MM.1S (cell line): ENCODE data around the gene MEGF6.

ENCODE experiments used
- DNase-seq: peaks from one replicate; pipeline ENCODE4 v3.0.0-alpha.2; 2015
- H2AFZ ChIP-seq: fragments of 300-600 bp; sonication (generic); 2 replicates; pipeline ENCODE4 v1.6.0; 2016; ENCODE audit warnings: antibody characterized with exemption, low read length
- H3F3A ChIP-seq: fragments of 300-600 bp; sonication (generic); 2 replicates; pipeline ENCODE4 v1.6.1; 2016; ENCODE audit warnings: mild to moderate bottlenecking, antibody characterized with exemption, low read length, moderate library complexity, mixed read lengths; ENCODE audit not compliant: insufficient read depth
- H3K27ac ChIP-seq: fragments of 300-600 bp; sonication (generic); 2 replicates; pipeline ENCODE4 v1.5.1; 2016; ENCODE audit warnings: mild to moderate bottlenecking, low read length
- H3K27me3 ChIP-seq: fragments of 300-600 bp; sonication (generic); replicated peaks from 2 replicates; pipeline ENCODE4 v1.6.0; 2016; ENCODE audit warnings: low read length; ENCODE audit not compliant: insufficient read depth
- H3K36me3 ChIP-seq: fragments of 300-600 bp; sonication (generic); replicated peaks from 2 replicates; pipeline ENCODE4 v1.6.1; 2016; ENCODE audit warnings: mild to moderate bottlenecking, low read length, mixed read lengths; ENCODE audit not compliant: insufficient read depth
- H3K4me1 ChIP-seq: fragments of 300-600 bp; sonication (generic); 2 replicates; pipeline ENCODE4 v1.6.1; 2016; ENCODE audit warnings: low read length, mixed read lengths
- H3K4me2 ChIP-seq: fragments of 300-600 bp; sonication (generic); 2 replicates; pipeline ENCODE4 v1.6.0; 2016; ENCODE audit warnings: low read depth, low read length
- H3K4me3 ChIP-seq: fragments of 300-600 bp; sonication (generic); 2 replicates; pipeline ENCODE4 v1.5.1; 2016; ENCODE audit warnings: low read length, mixed read lengths
- H3K79me2 ChIP-seq: fragments of 300-600 bp; sonication (generic); 2 replicates; pipeline ENCODE4 v1.6.1; 2016; ENCODE audit warnings: mixed run types, low read length, mixed read lengths
- H3K9ac ChIP-seq: fragments of 300-600 bp; sonication (generic); 2 replicates; pipeline ENCODE4 v1.6.1; 2016; ENCODE audit warnings: low read length, mixed read lengths
- H3K9me2 ChIP-seq: fragments of 300-600 bp; sonication (generic); replicated peaks from 2 replicates; pipeline ENCODE4 v1.6.1; 2016; ENCODE audit warnings: mild to moderate bottlenecking, low read length, mixed read lengths; ENCODE audit not compliant: insufficient read depth
- H3K9me3 ChIP-seq: fragments of 300-600 bp; sonication (generic); replicated peaks from 2 replicates; pipeline ENCODE4 v1.6.1; 2016; ENCODE audit warnings: mild to moderate bottlenecking, low read length, mixed read lengths; ENCODE audit not compliant: insufficient read depth
- H4K20me1 ChIP-seq: fragments of 300-600 bp; sonication (generic); 2 replicates; pipeline ENCODE4 v1.6.1; 2016; ENCODE audit warnings: mild to moderate bottlenecking, low read length, moderate library complexity, mixed read lengths; ENCODE audit not compliant: insufficient read depth
- EZH2 ChIP-seq: fragments of 300-600 bp; sonication (generic); optimal IDR thresholded peaks from 2 replicates; pipeline ENCODE3; 2017; ENCODE audit warnings: low read depth, mild to moderate bottlenecking, antibody characterized with exemption, low read length, mixed read lengths
- EZH2phosphoT487 ChIP-seq: fragments of 300-600 bp; sonication (generic); IDR thresholded peaks from 2 replicates; pipeline ENCODE4 v1.6.1; 2018; ENCODE audit warnings: antibody characterized with exemption, low read length
- TF ChIP-seq, protein P1 (sequence below): fragments of 300-600 bp; sonication (generic); IDR thresholded peaks from 2 replicates; pipeline ENCODE4 v1.5.1; 2016; ENCODE audit warnings: antibody characterized with exemption, low read length, mixed read lengths

Gene MEGF6

DNA sequence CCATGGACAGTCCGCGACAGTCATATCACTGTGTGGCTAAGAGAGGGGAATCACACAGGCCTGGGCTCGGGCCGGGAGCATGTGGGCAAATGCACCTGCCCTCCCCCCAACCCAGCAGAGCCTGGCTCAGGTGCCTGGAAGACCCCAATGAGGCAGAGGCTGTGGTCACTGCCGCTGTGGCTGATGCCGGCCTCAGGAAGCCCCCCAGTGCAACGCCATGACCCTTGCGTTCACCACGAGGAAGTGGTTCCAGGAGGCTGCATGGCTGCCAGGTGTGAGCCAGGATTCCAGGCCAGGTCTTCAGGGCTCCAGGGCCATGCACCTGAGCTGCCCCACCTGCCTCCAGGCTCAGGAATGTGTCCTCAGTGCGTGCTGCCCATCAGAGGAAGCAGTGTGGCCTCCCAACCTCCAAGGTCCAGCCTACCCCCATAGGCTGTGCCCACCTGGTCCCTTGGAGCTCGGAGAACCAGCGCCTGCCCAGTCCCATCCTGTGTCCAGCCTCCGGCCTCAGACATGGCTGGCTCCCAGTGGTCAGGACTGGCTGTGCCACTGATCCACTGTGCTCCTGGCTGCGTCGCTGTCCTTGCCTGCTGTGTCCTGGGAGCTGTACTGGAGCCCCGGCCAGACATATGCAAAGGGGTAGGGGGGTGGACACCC is 148.8 kb downstream of the MEGF6 start:
- Histone ChIP-seq H3K9me3 (no peaks in the 10 kb centered on the region), H4K20me1 (no peaks in the 10 kb centered on the region), H3K27me3 (peaks cover 100% of the 10 kb centered on the region), H3K4me2 (no peak overlapping the region), H3K4me3 (no peak overlapping the region), H3K36me3 (no peaks in the 10 kb centered on the region), H3K4me1 (no peaks in the 10 kb centered on the region), H2AFZ (no peak overlapping the region), H3F3A (no peaks in the 10 kb centered on the region), H3K27ac (no peak overlapping the region), H3K9me2 (no peaks in the 10 kb centered on the region), H3K79me2 (no peaks in the 10 kb centered on the region), H3K9ac (no peak overlapping the region)
- no peak for DNase-seq
- TF ChIP-seq EZH2phosphoT487 (no peak), EZH2 (no peak)
- TF ChIP-seq, protein P1, sequence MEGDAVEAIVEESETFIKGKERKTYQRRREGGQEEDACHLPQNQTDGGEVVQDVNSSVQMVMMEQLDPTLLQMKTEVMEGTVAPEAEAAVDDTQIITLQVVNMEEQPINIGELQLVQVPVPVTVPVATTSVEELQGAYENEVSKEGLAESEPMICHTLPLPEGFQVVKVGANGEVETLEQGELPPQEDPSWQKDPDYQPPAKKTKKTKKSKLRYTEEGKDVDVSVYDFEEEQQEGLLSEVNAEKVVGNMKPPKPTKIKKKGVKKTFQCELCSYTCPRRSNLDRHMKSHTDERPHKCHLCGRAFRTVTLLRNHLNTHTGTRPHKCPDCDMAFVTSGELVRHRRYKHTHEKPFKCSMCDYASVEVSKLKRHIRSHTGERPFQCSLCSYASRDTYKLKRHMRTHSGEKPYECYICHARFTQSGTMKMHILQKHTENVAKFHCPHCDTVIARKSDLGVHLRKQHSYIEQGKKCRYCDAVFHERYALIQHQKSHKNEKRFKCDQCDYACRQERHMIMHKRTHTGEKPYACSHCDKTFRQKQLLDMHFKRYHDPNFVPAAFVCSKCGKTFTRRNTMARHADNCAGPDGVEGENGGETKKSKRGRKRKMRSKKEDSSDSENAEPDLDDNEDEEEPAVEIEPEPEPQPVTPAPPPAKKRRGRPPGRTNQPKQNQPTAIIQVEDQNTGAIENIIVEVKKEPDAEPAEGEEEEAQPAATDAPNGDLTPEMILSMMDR = no peak

- no peak for TF ChIP-seq EZH2
- TF ChIP-seq EZH2phosphoT487 = no peak
- TF ChIP-seq, protein P1 = no peak
- H3K9me3 ChIP-seq = no peaks in the 10 kb centered on the region
- H3K4me1 ChIP-seq = no peaks in the 10 kb centered on the region
- no peak overlapping the region for H3K9ac ChIP-seq
- no peak for DNase-seq
- no peak overlapping the region for H3K4me2 ChIP-seq
- H2AFZ ChIP-seq = no peak overlapping the region
- no peak overlapping the region for H3K4me3 ChIP-seq
- no peaks in the 10 kb centered on the region for H3F3A ChIP-seq
- H3K27me3 ChIP-seq = peaks cover 100% of the 10 kb centered on the region
- no peaks in the 10 kb centered on the region for H3K36me3 ChIP-seq
- H3K27ac ChIP-seq = no peak overlapping the region
- H3K9me2 ChIP-seq = no peaks in the 10 kb centered on the region
- no peaks in the 10 kb centered on the region for H4K20me1 ChIP-seq
- no peaks in the 10 kb centered on the region for H3K79me2 ChIP-seq
These were observed 149.4 kb downstream of the MEGF6 start for GRCh38 chr1:3461934-3462275.

GRCh38 chr1:3461238-3461933 is 149.9 kb downstream of the MEGF6 start:
- Histone ChIP-seq H3K9me3 (no peaks in the 10 kb centered on the region), H3K9me2 (no peaks in the 10 kb centered on the region), H3K9ac (no peak overlapping the region), H3K4me3 (no peak overlapping the region), H3F3A (no peaks in the 10 kb centered on the region), H3K27me3 (peaks cover 100% of the 10 kb centered on the region), H3K27ac (no peak overlapping the region), H4K20me1 (no peaks in the 10 kb centered on the region), H2AFZ (no peak overlapping the region), H3K79me2 (no peaks in the 10 kb centered on the region), H3K36me3 (no peaks in the 10 kb centered on the region), H3K4me2 (no peak overlapping the region), H3K4me1 (no peaks in the 10 kb centered on the region)
- TF ChIP-seq EZH2phosphoT487 (no peak), EZH2 (no peak)
- TF ChIP-seq, protein P1 = no peak
- DNase-seq = no peak
